GM23338 (cell line): Measurements from ENCODE around the gene UBN1. TPM values are rescaled to one million over a fixed set of nuclear protein-coding genes. Genes with fewer than 3 reads are reported as not detected.

Experiments
- ATAC-seq: fragments of 200-7000 bp; cut with Tn5 transposase; 3 replicates; pipeline ENCODE4 v1.9.1; 2020
- DNase-seq: peaks from one replicate; pipeline ENCODE4 v3.0.0-alpha.2; 2015; ENCODE audit warnings: low spot score
- H2AFZ ChIP-seq: fragments of 200-600 bp; sonication (generic); 2 replicates; pipeline ENCODE4 v1.8.0; 2016; ENCODE audit warnings: antibody characterized with exemption, mild to moderate bottlenecking, moderate library complexity
- H3F3A ChIP-seq: fragments of 200-600 bp; sonication (generic); replicated peaks from 2 replicates; pipeline ENCODE4 v1.8.0; 2017; ENCODE audit warnings: antibody characterized with exemption, mixed run types, low read depth
- H3K27ac ChIP-seq: fragments of 200-600 bp; sonication (generic); 2 replicates; pipeline ENCODE4 v1.6.1; 2016; ENCODE audit warnings: low read depth
- H3K27me3 ChIP-seq: fragments of 200-600 bp; sonication (generic); 2 replicates; pipeline ENCODE4 v1.8.0; 2016; ENCODE audit warnings: mild to moderate bottlenecking, mixed run types, moderate library complexity; ENCODE audit not compliant: insufficient read depth
- H3K36me3 ChIP-seq: fragments of 200-600 bp; sonication (generic); 2 replicates; pipeline ENCODE4 v1.8.0; 2016; ENCODE audit warnings: mild to moderate bottlenecking; ENCODE audit not compliant: insufficient read depth
- H3K4me1 ChIP-seq: fragments of 200-600 bp; sonication (generic); 2 replicates; pipeline ENCODE4 v1.8.0; 2016; ENCODE audit warnings: mild to moderate bottlenecking, moderate library complexity; ENCODE audit not compliant: insufficient read depth
- H3K4me2 ChIP-seq: fragments of 200-600 bp; sonication (generic); 2 replicates; pipeline ENCODE4 v1.7.1; 2017; ENCODE audit warnings: mixed run types
- H3K4me3 ChIP-seq: fragments of 200-600 bp; sonication (generic); 2 replicates; pipeline ENCODE4 v1.6.1; 2016; ENCODE audit warnings: mixed run types
- H3K79me2 ChIP-seq: fragments of 200-600 bp; sonication (generic); replicated peaks from 2 replicates; pipeline ENCODE4 v1.8.0; 2017; ENCODE audit warnings: mild to moderate bottlenecking; ENCODE audit not compliant: insufficient read depth
- H3K9me2 ChIP-seq: fragments of 200-600 bp; sonication (generic); 2 replicates; pipeline ENCODE4 v1.8.0; 2017; ENCODE audit not compliant: insufficient read depth
- H4K20me1 ChIP-seq: fragments of 200-600 bp; sonication (generic); replicated peaks from 2 replicates; pipeline ENCODE4 v1.8.0; 2017; ENCODE audit warnings: mild to moderate bottlenecking; ENCODE audit not compliant: insufficient read depth
- H3K27ac Mint-ChIP-seq: 2 replicates; pipeline ENCODE4 v1.8.0; 2020; ENCODE audit warnings: inconsistent platforms, mild to moderate bottlenecking, moderate library complexity, mixed read lengths
- H3K27me3 Mint-ChIP-seq: 3 replicates; pipeline ENCODE4 v1.8.0; 2022; ENCODE audit warnings: low read depth, mild to moderate bottlenecking, moderate library complexity, mixed read lengths, inconsistent platforms; ENCODE audit not compliant: insufficient read depth, poor library complexity
- H3K36me3 Mint-ChIP-seq: 3 replicates; pipeline ENCODE4 v1.8.0; 2021; ENCODE audit warnings: low read depth, mild to moderate bottlenecking, inconsistent platforms, moderate library complexity, mixed read lengths
- H3K4me1 Mint-ChIP-seq: 3 replicates; pipeline ENCODE4 v1.8.0; 2020; ENCODE audit warnings: mild to moderate bottlenecking, inconsistent platforms, mixed read lengths
- H3K4me3 Mint-ChIP-seq: 3 replicates; pipeline ENCODE4 v1.8.0; 2021; ENCODE audit warnings: moderate library complexity, mild to moderate bottlenecking, inconsistent platforms, mixed read lengths
- H3K9me3 Mint-ChIP-seq: 3 replicates; pipeline ENCODE4 v1.8.0; 2020; ENCODE audit warnings: moderate library complexity, mild to moderate bottlenecking, inconsistent platforms, mixed read lengths
- CREB1 ChIP-seq: fragments of 250-450 bp; sonication (Bioruptor Pico); IDR thresholded peaks from 2 replicates; pipeline ENCODE4 v1.5.0; 2020; ENCODE audit warnings: low read depth, mild to moderate bottlenecking, moderate library complexity
- EZH2 ChIP-seq: fragments of 200-600 bp; sonication (generic); IDR thresholded peaks from one replicate; pipeline ENCODE4 v1.8.0; 2017; ENCODE audit warnings: antibody characterized with exemption, mild to moderate bottlenecking, low read depth; ENCODE audit not compliant: unreplicated experiment
- EZH2phosphoT487 ChIP-seq: fragments of 200-600 bp; sonication (generic); IDR thresholded peaks from one replicate; pipeline ENCODE4 v1.8.1; 2018; ENCODE audit warnings: antibody characterized with exemption; ENCODE audit not compliant: unreplicated experiment
- JUNB ChIP-seq: IDR thresholded peaks from one replicate; pipeline ENCODE4 v1.6.1; 2016; ENCODE audit warnings: antibody characterized with exemption; ENCODE audit not compliant: unreplicated experiment
- NANOG ChIP-seq: IDR thresholded peaks from 2 replicates; pipeline ENCODE4 v1.6.1; 2016; ENCODE audit warnings: antibody characterized with exemption, borderline replicate concordance
- POLR2AphosphoS5 ChIP-seq: IDR thresholded peaks from 2 replicates; pipeline ENCODE4 v1.6.1; 2016; ENCODE audit warnings: antibody characterized with exemption, low read depth
- STAT1 ChIP-seq: IDR thresholded peaks from one replicate; pipeline ENCODE4 v1.6.1; 2016; ENCODE audit warnings: antibody characterized with exemption; ENCODE audit not compliant: unreplicated experiment
- ZNF114 ChIP-seq: fragments of 250-450 bp; sonication (Bioruptor Pico); IDR thresholded peaks from 2 replicates; pipeline ENCODE4 v1.5.0; 2020; ENCODE audit warnings: mild to moderate bottlenecking, moderate library complexity
- polyA plus RNA-seq: library from polyadenylated mRNA; unstranded; fragments of >200 nt; fragmentation: Nextera tagmentation; extraction: Ambion mirVana; gene quantifications from 2 replicates; pipeline ENCODE4 v1.2.1, GENCODE V29; 2016
- total RNA-seq: library from RNA; depleted of rRNA; stranded (reverse); fragments of >200 nt; shearing (Covaris generic); gene quantifications from 2 replicates; pipeline ENCODE4 v1.2.3, GENCODE V29; 2014
- TF ChIP-seq, protein P1 (sequence below): IDR thresholded peaks from 2 replicates; pipeline ENCODE4 v1.6.1; 2016; ENCODE audit warnings: antibody characterized with exemption
- TF ChIP-seq, protein P2 (sequence below), 2 experiments: fragments of 200-600 bp in 1 of 2; sonication (generic) in 1 of 2; conservative IDR thresholded peaks; 2 replicates each; pipeline versions ENCODE4 v1.5.1 to v1.6.1; 2016 to 2017; ENCODE audit warnings: antibody characterized with exemption in 2 of 2, low read depth in 2 of 2, mild to moderate bottlenecking in 2 of 2, moderate library complexity in 1 of 2
- TF ChIP-seq, protein P3 (sequence below): IDR thresholded peaks from one replicate; pipeline ENCODE4 v1.6.1; 2018; ENCODE audit warnings: antibody characterized with exemption; ENCODE audit not compliant: unreplicated experiment

UBN1 gene
- total and polyA plus RNA-seq, 2 experiments from 2014 or later = 18.3 to 46.8 TPM

DNA sequence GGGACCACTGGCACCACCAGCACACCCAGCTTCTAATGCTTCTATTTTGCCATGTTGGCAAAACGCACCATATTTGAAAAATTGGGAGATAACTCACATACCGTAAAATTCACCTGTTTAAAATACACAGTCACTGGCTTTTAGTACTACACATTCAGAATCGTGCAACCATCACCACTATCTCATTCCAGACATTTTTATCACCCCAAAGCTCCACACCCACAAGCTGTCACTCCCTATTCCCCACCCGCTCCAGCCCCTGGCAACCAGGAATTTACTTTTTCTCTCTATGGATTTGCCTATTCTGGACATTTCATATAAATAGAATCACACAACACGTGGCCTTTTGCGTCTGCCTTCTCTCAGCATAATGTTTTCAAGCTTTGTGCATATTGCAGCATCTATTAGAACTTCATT, 64.7 kb downstream of the UBN1 start (continued):
- TF ChIP-seq, protein P1, sequence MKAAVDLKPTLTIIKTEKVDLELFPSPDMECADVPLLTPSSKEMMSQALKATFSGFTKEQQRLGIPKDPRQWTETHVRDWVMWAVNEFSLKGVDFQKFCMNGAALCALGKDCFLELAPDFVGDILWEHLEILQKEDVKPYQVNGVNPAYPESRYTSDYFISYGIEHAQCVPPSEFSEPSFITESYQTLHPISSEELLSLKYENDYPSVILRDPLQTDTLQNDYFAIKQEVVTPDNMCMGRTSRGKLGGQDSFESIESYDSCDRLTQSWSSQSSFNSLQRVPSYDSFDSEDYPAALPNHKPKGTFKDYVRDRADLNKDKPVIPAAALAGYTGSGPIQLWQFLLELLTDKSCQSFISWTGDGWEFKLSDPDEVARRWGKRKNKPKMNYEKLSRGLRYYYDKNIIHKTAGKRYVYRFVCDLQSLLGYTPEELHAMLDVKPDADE = no peak
- TF ChIP-seq NANOG = no peak
- TF ChIP-seq EZH2 = no peak
- no peak for TF ChIP-seq CREB1 (CRISPR knock-in tag)
- TF ChIP-seq, protein P2, sequence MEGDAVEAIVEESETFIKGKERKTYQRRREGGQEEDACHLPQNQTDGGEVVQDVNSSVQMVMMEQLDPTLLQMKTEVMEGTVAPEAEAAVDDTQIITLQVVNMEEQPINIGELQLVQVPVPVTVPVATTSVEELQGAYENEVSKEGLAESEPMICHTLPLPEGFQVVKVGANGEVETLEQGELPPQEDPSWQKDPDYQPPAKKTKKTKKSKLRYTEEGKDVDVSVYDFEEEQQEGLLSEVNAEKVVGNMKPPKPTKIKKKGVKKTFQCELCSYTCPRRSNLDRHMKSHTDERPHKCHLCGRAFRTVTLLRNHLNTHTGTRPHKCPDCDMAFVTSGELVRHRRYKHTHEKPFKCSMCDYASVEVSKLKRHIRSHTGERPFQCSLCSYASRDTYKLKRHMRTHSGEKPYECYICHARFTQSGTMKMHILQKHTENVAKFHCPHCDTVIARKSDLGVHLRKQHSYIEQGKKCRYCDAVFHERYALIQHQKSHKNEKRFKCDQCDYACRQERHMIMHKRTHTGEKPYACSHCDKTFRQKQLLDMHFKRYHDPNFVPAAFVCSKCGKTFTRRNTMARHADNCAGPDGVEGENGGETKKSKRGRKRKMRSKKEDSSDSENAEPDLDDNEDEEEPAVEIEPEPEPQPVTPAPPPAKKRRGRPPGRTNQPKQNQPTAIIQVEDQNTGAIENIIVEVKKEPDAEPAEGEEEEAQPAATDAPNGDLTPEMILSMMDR (conservative IDR thresholded peaks at IDR 0.05; ENCODE audit: low read depth in 2 of 2) = no peak
- no peak for TF ChIP-seq EZH2phosphoT487
- TF ChIP-seq, protein P3, sequence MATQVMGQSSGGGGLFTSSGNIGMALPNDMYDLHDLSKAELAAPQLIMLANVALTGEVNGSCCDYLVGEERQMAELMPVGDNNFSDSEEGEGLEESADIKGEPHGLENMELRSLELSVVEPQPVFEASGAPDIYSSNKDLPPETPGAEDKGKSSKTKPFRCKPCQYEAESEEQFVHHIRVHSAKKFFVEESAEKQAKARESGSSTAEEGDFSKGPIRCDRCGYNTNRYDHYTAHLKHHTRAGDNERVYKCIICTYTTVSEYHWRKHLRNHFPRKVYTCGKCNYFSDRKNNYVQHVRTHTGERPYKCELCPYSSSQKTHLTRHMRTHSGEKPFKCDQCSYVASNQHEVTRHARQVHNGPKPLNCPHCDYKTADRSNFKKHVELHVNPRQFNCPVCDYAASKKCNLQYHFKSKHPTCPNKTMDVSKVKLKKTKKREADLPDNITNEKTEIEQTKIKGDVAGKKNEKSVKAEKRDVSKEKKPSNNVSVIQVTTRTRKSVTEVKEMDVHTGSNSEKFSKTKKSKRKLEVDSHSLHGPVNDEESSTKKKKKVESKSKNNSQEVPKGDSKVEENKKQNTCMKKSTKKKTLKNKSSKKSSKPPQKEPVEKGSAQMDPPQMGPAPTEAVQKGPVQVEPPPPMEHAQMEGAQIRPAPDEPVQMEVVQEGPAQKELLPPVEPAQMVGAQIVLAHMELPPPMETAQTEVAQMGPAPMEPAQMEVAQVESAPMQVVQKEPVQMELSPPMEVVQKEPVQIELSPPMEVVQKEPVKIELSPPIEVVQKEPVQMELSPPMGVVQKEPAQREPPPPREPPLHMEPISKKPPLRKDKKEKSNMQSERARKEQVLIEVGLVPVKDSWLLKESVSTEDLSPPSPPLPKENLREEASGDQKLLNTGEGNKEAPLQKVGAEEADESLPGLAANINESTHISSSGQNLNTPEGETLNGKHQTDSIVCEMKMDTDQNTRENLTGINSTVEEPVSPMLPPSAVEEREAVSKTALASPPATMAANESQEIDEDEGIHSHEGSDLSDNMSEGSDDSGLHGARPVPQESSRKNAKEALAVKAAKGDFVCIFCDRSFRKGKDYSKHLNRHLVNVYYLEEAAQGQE = no peak
- TF ChIP-seq POLR2AphosphoS5 = no peak
- no peak for TF ChIP-seq ZNF114 (CRISPR knock-in tag)
- no peak for TF ChIP-seq STAT1
- TF ChIP-seq JUNB = no peak

DNA sequence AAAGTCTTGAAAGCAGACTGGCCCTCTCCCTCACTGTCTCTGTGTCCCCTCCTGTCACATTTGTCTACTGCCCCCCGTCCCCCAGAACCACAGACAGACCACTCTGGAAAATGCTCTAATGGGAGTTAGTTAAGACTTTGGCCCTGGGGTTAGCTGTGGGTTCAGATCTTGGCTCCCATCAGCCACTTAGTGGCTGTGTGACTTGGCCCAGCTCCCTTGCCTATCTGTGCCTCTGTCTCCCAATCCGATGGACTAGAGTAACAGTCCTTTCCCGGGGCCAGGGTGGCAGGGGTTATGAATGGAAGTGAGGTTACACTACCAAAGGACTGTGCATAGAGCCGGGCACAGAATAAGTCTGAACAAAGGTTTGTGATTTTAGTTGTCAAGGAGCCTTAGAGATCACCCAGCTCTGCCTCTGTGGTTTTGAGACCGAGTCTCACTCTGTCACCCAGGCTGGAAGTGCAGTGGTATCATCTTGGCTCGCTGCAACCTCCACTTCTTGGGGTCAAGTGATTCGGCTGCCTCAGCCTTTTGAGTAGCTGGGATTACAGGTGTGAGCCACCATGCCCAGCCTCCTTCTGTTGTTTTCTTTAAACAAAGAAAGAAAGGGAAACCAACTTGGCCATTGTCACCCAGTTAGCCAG, 66.0 kb downstream of the UBN1 start:
- no peaks in the 10 kb centered on the region for H3K79me2 ChIP-seq

More for the DNA sequence above, 66.0 kb downstream of the UBN1 start:
- Histone ChIP-seq H2AFZ (no peak overlapping the region), H3K4me3 (no peak overlapping the region), H3K36me3 (no peaks in the 10 kb centered on the region), H3K27ac (no peak overlapping the region), H3K4me1 (no peaks in the 10 kb centered on the region), H3F3A (0 out of 2 replicates have a peak, but pooled peaks cover 3% of the 10 kb centered on the region), H4K20me1 (no peaks in the 10 kb centered on the region; the same call in 1 of the 2 replicates), H3K27me3 (no peaks in the 10 kb centered on the region), H3K4me2 (no peak overlapping the region), H3K9me2 (no peaks in the 10 kb centered on the region)
- no peak for ATAC-seq
- DNase-seq = no peak
- Mint-ChIP-seq H3K4me1 (no peaks in the 10 kb centered on the region; the same call in 2 of the 3 replicates), H3K36me3 (no peaks in the 10 kb centered on the region), H3K27ac (no peak overlapping the region), H3K4me3 (no peak overlapping the region), H3K27me3 (peaks cover 4% of the 10 kb centered on the region), H3K9me3 (no peaks in the 10 kb centered on the region)
- TF ChIP-seq EZH2 = no peak
